Cortex of kidney (tissue), 1 donor: ENCODE measurements around the gene BTBD7.

ENCODE experiments used
- DNase-seq: peaks from one replicate; lab custom pipeline; 2025; lab: John Stamatoyannopoulos, UW

The BTBD7 gene

DNA sequence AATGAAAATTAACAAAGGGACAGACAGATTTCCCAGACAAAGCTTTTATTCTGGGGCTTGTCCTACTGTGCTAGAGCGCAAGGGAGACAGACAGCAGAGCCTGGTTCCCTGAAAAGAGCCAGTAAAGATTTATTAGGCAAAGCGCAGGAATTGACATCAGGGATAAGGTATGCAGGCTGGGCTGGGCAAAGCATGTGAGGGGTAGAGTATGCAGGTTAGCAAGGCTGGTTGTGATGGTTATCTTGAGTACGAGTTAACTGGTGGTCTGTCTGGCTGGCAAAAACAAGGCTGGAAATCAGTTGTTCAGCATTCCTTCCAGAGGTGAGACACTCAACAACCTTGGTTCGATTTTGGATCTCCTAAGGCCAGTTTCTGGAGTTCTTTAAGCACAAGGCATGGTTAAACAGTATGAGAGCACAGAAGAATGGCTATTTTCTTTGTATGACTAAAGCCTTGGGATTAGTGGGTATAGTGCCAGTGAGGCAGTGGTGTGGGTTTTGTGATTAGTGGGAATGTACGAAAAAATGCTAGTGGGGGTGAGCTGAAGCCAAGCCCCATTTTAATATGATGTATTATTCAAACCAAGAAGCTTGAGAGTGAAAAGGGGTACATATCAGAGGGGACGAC lies 30.9 kb downstream of the BTBD7 start:
- DNase-seq = no peak

DNA sequence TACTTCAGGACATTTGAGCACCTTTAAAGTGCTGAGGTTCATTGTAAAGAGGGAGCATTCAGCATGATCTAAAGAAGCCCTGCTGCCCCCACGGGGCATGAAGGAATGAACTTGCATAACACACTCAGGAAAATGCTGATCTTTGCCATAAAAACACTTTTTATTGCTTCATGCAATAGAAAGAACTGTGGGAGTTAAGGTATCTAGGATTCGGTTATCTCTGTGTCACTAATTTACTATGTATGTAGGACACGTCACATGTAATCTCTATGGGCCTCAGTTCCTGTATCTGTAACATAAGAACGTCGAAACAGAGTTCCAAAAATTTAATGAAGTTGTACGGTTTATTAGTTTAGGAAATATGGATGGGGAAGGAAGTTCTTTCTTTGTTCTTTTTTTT lies 33.0 kb downstream of the BTBD7 start:
- DNase-seq = no peak

DNA sequence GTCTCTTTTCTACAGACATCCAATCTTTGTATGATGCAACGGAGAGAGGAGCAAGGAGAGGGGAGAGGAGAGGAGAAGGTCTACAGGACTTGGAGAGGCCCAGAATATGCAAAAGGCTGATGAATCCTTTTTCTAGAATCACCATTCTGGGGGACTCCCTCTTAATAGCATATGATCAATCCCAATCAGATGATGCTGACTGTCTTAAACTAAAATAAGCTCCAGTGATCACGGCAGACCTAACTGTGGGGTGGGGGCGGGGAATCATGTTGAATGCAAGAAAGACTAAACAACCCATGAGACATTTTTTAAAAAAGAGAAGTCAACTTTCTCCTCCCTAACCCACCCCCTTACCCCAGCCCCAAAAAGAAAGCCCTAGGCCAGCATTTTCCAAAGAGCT lies 33.4 kb downstream of the BTBD7 start:
- DNase-seq = no peak

DNA sequence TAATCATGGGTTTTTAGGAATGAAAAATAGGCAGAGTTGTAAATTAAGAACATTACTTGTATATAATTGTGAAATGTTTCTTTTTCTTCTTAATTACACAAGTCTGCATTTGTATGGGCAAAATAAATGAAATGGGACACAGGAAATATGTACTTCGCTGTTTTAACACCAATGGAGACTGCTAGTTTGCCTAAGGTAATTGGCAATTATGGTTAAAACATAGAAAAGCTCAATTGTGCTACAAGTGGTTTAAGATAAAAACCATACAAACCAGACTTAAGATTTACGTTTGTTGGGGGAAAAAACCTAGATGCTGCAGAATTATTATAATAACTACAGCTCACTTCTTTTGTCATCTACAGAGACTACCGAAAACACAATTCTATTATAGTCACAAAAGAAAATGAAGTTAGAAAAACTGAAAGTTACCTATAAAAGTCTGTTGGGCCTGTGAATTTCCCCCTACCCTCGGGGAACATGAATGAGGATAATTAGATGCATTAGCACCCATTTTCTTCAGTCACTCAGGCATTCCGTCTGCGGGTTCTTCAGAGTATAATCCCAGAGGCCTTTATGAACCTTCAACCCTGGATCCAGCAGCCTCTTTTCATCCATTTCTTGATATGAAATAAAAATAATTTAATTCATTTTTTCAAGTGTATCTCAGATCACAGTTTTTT lies 37.2 kb downstream of the BTBD7 start:
- no peak for DNase-seq

DNA sequence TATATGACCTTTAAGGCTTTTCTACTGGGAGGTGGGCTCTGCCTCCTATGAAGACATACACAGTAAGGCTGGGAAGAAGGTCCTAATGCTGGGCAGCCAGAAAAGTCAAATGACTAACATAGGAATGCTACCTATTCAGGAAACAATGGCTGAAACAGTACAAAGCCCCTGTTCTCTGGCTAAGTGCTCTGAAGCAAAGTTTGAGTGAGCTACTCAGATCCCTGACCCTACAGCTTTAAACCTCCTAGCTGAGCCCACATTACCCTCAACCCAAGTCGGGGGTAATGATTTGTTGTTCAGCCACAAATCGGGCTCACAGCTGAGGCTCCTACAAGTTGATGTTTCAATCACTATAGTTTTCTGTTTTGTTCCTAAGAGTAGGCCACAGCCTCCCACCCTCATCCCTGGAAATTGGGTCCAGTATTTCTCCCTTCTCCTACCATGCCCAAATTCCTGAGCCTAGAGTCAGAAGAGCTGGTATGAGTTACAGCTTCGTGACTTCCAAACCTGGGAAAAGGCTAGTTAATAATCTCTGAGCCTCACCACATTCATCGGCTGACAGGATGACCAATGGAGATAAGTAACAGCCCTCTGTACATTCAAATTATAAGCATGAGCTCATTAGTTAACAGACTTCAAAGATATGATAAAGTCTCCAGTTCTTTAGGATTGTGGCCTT lies 46.5 kb downstream of the BTBD7 start:
- DNase-seq = no peak

DNA sequence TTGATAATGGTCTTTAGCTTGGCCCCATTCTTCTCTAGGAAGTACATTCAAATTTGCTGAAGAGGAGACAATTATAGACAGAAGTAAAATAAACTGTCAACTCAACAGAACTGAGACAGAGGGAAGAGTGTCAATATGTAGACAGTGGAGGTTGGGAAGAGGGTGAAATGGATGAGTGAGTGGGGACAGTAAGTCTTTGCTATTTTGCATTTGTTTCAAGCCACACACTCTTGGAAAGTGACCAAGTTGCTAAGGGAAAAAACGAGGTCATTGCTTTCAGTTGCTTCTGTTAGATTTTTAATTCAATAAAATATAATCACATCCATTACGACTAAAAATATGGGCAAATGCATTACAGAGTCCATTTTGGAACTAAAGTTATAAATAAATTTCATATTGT lies 47.8 kb downstream of the BTBD7 start:
- DNase-seq = no peak

DNA sequence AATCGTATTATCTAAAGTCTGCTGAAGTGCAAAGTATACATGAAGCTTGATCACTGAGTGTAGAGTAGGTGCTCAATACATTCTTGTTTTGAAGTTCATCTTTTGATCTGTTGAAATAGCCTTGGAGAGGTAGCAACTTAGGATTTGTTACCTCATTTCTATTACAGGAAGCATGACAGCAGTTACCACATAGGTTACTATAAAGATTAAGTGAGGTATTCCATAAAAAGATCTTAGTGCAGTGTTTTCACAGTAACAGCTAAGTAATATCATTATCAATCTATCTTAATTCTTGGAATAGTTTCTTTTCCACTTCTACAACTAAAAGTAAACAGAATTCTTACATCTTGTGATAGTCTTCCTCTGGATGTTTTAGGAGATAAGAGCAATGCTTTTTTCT lies 50.9 kb downstream of the BTBD7 start:
- no peak for DNase-seq

DNA sequence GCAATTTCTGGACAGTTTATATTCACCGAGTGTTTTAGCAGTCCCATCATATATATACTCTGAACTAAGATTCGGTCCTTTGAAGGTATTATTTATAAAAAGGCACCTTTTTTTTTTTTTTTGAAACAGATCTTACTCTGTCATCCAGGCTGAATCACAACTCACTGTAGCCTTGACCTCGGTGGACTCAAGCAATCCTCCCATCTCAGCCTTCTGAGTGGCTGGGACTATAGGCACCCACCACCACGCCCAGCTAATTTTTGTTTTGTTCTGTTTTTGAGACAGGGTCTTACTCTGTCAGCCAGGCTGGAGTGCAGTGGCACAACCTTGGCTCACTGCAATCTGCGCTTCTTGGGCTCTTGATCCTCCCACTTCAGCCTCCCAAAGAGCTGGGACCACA lies 52.1 kb downstream of the BTBD7 start:
- no peak for DNase-seq

DNA sequence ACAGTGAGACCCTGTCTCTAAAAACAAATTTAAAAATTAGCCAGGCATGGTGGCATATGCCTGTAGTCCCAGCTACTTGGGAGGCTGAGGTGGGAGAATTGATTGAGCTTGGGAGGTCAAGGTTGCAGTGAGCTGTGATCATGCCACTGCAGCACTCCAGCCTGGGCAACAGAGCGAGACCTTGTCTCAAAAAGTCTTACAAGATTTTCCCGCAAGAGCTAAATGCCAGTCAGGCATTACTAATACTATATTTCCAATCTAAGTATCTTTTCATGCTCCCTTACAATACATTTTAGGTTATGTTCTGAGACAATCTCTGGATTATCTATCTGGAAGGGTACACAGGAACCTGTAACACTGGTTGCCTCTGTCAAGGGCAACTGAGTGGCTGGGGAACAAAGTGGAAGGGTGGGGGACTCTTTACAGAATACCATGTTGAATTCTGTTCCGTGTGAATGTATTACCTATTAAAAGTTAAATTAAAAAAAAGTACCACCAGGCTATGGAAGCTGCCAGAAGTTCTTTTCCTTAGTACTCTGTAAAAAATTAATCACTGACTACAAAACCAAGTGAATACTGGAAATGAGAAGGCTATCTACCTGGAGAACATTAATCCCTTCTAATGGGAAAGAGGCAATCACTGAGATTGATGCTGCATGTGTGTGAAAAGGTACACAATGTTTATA lies 56.7 kb downstream of the BTBD7 start:
- no peak for DNase-seq

DNA sequence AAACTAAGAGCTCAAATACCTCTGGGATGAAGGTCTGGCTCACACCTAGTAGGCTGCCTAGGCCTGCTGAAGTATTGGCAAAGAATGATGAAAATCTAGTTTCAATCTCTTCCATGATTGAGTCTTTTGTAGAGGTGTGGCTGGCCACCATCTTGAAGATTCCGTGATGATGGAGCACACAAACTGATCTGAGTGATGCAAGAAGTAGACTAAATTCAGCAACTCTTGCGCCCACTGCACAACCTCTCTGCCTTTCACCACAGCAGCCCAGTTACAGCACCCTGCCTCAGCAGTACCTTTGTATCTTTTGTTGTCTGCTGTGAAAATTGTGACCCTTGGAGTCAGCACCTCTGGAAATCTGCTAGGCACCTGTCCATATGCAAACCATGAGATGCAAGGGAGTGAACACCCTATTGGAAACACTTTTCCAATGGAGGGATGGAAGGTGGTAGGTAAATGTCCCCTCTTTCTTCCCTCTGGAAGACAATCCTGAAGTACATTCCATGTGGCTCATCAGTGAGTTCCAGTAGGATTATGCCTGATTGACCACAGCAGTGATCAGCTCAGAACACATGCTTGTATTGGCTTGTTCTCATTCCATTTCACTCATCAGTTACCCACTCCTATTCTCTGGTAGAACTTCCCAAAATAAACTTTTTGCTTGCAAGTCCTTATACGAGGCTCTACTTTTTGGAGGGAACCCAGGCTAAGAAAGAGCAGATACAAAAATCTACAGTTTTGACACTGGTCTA lies 58.6 kb downstream of the BTBD7 start:
- DNase-seq = no peak

DNA sequence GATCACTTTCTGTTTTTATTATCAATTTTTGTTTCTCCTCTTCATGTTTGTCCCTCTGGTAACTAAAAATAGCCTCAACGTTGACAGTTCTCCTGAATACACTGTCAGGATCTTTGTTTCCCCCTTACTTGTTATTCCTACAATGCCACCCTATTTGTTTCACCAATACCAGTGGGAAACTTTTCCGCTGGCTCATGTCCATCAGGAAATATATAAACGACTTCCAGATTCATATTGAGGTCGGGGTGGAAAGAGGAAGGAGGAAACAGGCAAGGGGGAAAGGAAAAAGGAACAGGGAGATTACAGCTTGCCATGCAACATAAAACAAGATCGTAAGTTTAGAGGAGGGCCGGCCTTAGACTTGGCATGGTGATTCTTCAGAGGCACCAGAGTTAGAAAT lies 61.7 kb downstream of the BTBD7 start:
- no peak for DNase-seq

DNA sequence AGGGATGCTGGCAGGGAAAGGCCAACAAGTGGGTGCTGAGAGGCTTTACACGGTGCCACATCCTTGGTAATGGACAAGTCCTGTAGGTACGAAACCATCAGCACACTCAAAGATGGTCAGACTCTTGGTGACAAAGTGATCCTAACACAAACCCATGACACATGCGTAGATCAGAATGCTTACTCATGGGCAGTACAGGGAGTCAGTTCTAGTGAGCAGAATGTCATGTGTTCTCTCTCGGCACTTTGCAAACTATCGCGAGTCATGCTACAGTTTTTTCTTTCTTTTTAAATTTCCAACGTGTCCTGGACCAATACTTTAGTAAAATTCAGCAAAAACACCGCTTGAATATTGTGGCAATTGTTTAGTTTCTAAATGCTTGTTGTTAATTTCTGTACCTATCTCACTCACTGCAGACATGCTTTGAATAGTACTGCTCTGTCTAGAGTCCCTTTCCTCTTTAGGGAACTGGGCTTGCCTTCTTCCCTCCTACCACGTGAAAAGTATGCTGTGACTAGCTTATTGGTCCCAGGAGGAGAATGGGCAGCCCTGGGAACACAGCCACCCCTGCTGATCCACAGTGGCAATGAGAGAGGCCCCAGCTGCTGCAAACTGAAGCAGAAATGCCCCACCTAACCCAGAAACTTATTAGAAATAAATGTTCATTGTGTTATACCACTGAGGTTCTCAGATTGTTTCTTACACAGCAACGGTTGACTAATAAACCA lies 63.3 kb downstream of the BTBD7 start:
- no peak for DNase-seq

DNA sequence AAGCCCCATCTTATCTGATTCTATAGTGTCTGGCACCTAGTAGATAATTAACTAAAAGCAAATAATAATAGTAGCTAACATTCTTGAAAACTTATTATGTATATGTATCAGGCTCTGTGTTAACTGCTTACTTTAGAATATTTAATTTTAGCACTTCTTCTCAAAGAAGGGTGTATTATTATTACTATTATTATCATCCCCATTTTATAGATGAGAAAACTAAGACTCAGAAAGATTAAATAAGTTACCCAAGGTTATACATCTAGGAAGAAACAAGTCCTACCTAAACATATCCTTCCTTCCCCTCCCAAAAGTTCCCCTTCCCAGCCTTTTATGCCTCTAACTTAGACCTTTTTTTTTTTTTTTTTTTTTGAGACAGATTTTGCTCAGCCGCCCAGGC lies 64.4 kb downstream of the BTBD7 start:
- no peak for DNase-seq

DNA sequence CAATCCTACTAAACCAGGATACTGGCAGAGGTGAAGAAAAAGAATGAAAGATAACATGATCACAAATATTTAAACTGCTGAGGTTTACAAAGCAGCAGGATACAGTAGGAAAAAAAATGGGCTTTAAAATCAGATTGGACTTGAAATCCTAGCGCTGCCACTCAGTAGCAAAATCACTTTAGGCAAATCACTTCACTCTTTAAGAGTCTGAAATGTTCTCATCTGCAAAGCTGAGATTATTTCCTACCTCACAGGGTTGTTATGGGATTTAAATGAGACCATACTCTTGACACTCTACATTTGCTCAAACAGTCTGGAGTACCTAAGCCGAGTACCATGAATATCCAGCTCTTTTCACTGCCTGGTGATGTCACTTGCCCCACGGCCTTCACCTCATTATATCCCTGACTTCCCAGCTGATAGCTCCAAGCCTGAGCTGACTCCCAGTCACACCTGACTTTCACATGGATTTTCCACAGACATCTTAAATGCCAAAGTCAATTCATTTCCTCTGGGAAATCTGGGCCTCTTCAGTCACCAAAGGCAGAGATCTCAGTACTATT lies 65.6 kb downstream of the BTBD7 start:
- DNase-seq = no peak

DNA sequence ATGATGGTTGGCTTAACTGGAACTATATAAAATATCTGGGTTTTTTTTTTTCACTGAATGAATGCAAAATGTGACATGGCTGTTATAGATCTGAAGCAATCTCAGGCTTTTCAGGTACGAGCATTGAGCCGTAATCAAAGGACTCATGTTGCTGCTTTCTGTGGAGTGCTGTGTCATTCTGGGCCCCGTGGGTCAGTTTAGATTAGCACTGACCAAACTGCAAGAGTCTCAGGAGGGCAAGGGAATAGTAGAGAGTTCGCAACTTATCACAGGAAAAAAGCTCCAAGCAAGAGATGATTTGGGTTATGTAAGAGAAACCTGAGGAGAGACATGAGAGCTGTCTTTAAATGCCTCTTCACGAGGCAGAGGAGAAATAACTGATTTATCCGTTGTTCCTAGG lies 66.7 kb downstream of the BTBD7 start:
- DNase-seq = no peak

DNA sequence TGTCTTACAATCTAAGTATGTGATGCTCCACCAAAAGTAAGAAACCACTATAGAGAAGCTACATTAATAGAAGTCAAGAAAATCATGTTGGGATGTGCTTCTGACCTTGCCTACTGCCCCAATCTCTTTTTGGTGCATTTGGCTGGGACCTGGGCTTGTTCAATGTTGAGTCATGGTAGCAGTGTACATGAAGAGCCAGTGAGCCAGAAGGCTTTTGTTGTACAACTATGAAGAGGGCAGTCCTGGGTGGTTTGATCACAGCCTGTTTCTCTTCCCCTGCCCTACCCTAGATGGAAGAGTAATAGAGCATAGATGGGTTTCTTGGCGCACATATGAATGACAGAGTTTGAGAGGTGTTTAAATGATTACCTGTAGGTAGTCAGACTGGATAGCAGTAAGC lies 69.4 kb downstream of the BTBD7 start:
- no peak for DNase-seq

DNA sequence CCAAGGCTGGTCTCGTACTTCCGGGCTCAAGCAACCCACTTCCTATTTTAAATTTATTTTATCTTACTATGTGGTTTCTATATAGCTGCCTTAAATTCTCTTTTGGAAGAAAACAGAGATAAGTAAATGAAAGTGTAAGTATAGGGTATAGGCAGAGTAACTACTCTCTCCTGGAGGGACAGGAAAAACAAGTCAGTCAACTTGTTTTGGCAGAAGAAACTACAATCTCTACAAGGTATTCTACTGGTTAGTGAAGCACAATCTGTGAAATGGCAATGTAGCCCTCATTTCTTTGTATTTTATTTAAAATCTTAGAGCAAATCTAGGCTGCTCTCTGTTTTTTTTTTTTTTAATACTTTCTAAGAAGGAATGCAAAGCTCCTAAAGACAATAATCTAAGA lies 70.4 kb downstream of the BTBD7 start:
- no peak for DNase-seq

DNA sequence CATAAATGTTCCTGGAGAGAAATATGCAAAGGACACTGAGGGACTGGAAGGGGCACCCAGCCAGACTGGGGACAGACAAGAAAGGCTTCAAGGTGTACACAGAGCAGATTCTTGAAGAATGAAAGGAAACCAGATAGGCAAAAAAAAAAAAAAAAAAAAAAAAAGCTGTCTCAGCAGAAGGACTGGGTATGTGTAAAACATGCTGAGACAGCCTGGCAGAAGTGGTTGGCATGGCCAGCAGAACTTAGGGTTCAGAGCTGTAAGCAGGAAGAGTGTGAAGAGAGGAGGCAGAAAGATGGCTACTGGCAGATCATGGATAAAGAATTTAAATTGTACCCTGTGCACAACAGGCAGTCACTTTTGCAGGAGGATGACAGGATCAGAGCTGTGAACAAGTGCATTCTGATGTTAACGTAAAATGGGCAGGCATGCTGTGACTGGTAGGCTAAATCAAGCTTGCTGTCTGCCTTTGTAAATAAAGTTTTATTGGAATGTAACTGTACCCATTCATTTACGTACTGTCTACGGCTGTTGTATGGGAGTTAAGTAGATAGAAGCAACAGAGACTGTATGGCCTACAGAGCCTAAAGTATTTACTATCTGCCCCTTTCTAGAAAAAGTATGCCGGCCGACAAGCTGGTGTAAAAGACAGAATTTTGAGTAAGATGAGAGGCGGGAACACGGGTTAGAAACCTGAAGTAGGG lies 83.6 kb downstream of the BTBD7 start:
- DNase-seq = no peak

DNA sequence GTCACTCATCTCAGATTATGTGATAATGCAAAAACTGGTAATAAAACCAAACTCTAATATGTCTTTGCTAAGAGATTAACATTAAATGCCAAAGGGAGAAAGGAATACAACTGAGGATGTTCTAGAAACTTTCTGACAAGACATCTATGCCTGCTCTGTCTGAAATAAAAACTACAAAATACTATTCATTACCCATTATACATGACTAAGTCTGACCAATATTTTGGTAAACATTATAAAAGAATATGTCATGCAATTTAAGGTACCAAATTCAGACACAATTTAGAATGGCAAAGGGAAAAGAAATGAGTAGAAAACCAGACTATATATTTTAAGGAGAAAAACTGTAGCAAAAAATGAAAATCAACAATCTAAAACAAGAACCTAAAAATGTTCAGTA lies 86.3 kb downstream of the BTBD7 start:
- DNase-seq = no peak

DNA sequence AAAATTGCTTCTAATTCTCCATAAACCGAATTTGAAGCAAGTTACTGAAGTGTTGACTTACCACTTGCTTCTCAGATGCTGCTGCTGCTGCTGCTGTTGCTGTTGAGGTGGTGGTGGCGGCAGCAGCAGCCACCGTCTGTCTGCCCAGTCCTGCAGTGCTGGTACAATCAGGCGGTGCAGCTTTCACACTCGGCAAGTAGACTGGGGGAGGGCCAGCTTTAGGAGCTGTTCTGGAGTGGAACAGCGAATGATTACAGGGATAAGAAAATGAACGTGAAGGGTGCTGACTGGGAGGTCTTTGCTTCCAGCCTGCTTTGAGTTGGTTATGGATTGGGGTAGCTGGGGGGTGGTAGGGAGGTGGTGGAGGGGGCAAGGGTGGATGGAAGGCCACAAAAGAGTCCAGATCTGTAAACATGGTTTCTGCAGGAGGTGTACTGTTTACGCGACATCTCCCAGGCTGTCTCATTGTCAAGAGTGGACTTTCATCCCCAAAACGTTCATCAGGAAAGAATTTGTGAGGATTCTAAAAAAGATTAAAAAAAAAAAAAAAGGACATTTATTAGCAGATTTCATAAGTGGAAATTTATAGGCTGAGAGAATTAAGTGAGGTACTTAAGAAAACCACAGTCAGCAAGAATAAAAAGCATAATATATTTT lies 86.9 kb downstream of the BTBD7 start:
- no peak for DNase-seq
